GM21619 (cell line): ENCODE data around the gene NUDT2.

Experiments used
- ATAC-seq: cut with Tn5 transposase; IDR thresholded peaks from one replicate; pipeline ENCODE4 v1.9.1; 2021; ENCODE audit not compliant: unreplicated experiment

Gene NUDT2

GRCh38 chr9:34384368-34385165 lies 55.2 kb downstream of the NUDT2 start:
- ATAC-seq, result no peak

DNA sequence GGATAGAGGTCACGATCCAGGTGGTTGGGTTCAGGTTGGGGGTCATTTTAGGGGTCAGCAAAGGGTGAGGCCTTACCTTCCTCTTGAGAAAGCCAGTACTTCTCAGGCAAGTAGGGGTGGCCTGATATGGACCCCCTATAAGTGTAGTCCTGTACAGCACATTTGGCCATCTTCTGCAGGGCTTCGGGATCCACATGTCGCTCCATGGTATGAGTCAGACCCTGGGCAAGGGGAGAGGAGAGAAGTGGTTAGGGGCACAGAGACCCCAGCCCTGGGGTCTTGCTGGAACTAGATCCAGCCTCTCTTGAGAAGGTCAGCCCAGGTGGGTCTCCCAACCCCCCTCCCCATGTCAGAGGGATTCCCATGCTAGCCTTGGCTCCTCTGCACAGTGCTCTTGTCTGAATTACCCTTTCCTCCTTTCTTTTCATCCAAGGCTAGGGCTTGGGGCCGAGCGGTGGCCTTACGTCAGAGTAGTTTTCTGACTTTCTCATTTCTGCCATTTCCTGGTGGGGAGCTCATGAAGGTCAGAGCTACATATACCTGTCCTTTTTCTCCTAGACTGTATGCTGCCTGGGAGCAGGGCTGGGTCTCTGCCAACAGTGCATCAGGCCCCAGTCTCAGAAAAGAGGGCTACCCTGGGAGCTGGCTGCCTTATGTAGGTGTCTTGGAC lies 56.3 kb downstream of the NUDT2 start:
- ATAC-seq, result no peak

DNA sequence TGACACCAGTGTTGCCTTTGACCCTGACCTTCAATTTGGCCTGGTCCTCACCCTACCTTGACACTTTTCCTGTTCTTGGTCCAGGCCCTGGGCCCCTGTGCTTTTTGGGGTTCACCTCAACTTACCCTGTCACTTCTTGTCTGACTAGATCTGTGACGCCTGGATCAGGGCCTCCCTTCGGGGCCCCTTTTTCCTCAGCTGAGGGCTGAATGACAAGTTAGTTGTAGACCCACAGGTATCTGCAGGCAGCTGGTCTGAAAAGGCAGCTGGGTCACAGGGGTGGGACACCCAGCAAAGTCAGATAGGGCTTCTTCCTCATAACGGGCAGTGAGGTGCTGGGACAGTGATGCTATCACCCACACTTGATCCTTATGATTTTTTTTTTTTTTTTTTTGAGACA lies 57.3 kb downstream of the NUDT2 start:
- no peak for ATAC-seq

GRCh38 chr9:34387239-34387638 lies 57.9 kb downstream of the NUDT2 start:
- no peak for ATAC-seq

GRCh38 chr9:34392511-34392910 lies 63.1 kb downstream of the NUDT2 start:
- ATAC-seq, result no peak
